Cardiac fibroblast (primary cell): ENCODE measurements around the gene PCED1B.
"Not testable (repeated sequence)": the region's sequence is repeated elsewhere in the genome, so short reads cannot be mapped to it uniquely, and the experiment has no call there.

Experiments used
- DNase-seq, 2 donors: peaks; one replicate each; pipeline versions ENCODE4 v3.0.0 to v3.0.0-alpha.2; 2010; ENCODE audit warnings: low read depth in 2 of 2
- H3K4me3 ChIP-seq, 2 donors: replicated peaks in 1 of 2; 1 replicate in 1 of 2; 2 replicates in 1 of 2; pipeline ENCODE4 v1.5.1; 2011; ENCODE audit warnings: low read depth in 2 of 2, low read length in 2 of 2, mild to moderate bottlenecking in 2 of 2, moderate library complexity in 1 of 2
- CTCF ChIP-seq: IDR thresholded peaks from one replicate; pipeline ENCODE4 v1.5.1; 2011; ENCODE audit warnings: low read depth, mild to moderate bottlenecking, low read length, inconsistent platforms

PCED1B gene

DNA sequence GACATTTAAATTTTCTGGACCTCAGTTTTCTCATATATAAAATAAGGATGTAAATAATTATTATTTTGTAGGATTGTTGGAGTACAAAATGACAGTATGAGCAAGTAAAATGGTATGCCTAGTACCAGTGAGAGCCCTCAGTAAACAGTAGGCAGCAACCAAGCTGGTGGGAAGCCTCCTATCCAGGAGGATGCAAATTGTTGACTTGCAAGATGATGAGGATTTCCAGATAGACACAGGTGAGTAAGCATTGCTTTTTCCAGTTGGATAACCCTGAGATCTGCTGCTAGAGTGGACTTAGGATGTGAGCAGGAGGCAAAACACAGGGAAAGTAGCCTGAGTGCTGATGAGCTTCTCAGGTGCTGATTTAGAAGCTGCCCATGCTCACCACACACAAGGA is 28.5 kb downstream of the PCED1B start:
- DNase-seq, result no peak
- H3K4me3 ChIP-seq, result no peak overlapping the region
- no peak for TF ChIP-seq CTCF

DNA sequence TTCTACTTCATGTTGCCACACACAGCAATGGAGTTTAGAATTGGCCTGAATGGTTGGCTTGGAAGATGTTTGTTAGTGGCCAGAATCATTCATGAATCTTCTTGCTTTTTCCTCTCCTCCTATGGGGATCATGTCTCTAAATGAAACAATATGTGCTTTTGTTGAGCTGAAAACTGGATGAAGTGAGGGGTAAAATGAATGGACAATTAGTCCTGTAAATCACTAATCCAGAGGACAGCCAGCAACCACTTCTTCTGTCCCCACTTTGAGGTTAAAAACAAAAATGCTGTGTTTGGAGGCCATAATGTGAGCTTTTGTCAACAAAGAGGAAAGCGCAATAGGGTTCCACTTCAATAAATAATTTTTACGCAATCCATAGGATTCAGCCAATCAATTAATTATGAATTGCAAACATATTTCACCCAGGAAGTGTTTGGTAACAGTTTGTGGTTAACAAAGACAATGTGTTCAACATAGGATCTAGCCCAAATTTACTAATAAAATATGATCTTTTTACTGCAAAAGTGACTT is 30.7 kb downstream of the PCED1B start:
- no peak overlapping the region for H3K4me3 ChIP-seq
- DNase-seq, result no peak
- no peak for TF ChIP-seq CTCF

DNA sequence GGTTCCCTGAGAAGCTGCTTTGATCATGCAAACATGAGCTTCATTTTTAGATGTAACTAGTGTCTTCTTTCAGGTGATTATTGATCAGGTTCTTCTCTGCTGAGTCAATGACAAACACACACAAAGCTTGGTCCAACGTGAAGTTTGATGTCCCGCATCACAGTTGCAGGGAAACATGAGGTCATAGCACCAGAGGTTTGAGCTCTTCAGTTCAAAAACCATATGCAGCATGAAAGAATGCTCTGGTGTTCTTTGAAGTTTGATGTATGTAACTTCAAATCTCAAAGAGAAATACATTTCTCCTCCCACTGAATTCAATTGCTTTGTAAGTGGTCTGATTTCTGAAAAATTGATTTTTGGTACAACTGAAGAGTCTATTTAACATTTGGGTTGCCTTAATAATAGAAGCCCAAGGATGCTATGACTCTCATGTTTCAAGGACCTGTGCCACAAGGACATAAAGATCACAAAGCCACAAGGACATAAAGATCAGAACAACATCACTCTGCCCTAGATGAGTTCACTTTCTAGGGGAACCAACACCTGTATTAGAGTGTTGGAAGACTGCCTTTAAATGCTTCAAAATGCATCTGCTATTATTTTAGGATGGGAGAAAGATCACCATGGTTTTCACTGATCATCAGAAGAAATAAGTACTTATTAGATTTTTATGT is 31.4 kb downstream of the PCED1B start:
- no peak for DNase-seq
- no peak for TF ChIP-seq CTCF
- no peak overlapping the region for H3K4me3 ChIP-seq

DNA sequence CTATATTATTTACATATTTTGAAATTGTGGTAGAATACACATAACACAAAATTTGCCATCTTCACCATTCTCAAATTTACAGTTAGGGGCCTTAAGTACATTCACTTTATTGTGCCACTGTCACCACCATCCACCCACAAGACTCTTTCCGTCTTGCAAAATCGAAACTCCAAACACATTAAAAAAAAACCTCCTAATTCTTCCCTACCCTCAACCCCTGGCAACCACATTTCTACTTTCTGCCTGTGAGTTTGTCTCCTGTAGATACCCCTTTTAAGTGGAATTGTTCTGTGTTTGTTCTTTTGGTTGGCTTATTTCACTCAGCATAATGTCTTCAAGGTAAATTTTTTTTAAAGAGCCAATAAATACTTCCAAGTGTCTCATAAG is 32.0 kb downstream of the PCED1B start:
- H3K4me3 ChIP-seq, result no peak overlapping the region
- DNase-seq, result no peak
- no peak for TF ChIP-seq CTCF

DNA sequence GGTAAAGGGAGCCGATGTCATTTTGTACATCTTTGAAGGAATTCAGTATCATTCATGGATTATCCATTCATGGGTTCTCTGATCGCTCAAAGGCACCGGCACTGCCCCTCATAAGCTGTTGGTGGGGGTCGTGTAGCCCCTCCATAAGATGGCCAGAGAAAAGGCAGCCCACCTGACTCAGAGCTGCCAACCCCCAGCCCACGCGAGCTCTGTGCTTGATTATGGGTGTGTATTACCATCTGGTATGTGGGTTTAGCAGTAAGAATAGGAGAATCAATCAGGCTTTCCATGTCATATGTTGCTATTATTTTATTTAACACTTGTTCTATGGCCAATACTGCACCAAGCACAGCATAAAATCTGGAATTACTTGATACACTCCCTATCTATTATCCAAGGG is 32.4 kb downstream of the PCED1B start:
- DNase-seq, result no peak
- H3K4me3 ChIP-seq, result no peak overlapping the region
- no peak for TF ChIP-seq CTCF

DNA sequence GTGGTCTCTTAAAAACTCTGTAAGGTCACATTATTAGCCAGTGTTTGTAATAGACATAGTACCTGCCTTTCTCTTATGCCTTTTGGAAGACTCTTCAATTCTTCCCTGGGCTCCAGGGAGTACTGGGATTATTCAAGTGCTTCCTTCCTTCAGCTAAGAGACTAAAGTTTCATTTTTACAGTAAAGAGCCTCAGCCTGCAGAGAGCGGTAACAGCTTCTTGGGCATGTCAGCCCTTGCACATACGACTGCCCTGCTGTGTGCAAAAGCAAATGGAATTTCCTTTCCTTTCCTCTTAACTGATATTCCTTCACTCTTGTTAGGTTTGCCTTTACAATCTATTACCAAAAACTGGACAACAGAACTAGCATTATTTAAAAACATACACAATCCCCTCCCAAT is 33.3 kb downstream of the PCED1B start:
- DNase-seq, result no peak
- H3K4me3 ChIP-seq, result no peak overlapping the region
- TF ChIP-seq CTCF, result no peak

GRCh38 chr12:47114481-47114892 is 35.1 kb downstream of the PCED1B start:
- DNase-seq, result no peak
- TF ChIP-seq CTCF, result no peak
- no peak overlapping the region for H3K4me3 ChIP-seq

GRCh38 chr12:47117305-47117704 is 37.9 kb downstream of the PCED1B start:
- DNase-seq, H3K4me3 ChIP-seq: not testable (repeated sequence)
